ENCODE data around the gene ZNF219. TPM values are rescaled to one million over a fixed set of nuclear protein-coding genes. Genes with fewer than 3 reads are reported as not detected.

ZNF219 gene
- total and polyA plus RNA-seq, 2 of the 13 experiments (the other 11 are each of a cell fraction or from before 2014, with no cell fraction given), result 34.5 to 36.6 TPM

DNA sequence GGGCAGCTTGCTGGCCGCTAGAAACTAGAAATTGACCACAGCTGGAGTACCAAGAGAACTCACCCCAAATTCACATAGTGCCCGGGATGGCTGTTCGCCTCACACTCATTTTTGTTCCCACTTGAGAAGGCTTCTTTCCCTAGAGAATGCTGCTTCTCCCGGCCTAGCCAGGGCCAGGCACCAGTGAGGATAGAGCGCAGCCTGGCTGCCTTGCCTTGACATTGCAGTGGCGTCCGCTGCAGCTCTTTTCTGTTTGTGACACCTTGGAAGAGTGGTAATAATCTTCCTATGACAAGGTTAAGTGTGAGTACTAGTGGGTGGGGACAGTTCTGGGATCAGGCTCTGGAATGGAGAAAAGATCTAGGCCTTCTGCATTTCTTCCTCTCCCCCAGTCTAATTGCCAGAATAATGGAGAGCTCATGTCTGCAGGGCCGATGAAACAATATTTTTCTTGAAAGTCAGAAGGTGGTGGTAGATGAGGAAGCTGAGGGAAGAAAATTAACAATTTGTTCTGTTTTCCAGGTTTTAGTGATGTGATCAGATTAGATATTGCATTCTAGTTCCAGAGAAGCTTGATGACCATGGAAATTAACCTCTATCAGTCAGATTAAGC is 6.1 kb upstream of the ZNF219 start (continued):
- TF ChIP-seq POLR2AphosphoS2 (IDR thresholded peaks at IDR 0.05; ENCODE audit: low read depth, low read length) (no peak), AGO1 (IDR thresholded peaks at IDR 0.05; ENCODE audit: low read depth, low read length, poor library complexity, severe bottlenecking) (no peak), ZNF343 (CRISPR knock-in tag; IDR thresholded peaks at IDR 0.05) (no peak), TBP (CRISPR knock-in tag; IDR thresholded peaks at IDR 0.05) (no peak), ZNF484 (CRISPR knock-in tag; IDR thresholded peaks at IDR 0.05; ENCODE audit: borderline replicate concordance, low read depth) (no peak), ELF4 (CRISPR knock-in tag; IDR thresholded peaks at IDR 0.05; ENCODE audit: borderline replicate concordance) (no peak), ZFYVE20 (CRISPR knock-in tag; IDR thresholded peaks at IDR 0.05; ENCODE audit: borderline replicate concordance, low read depth) (no peak), ZNF34 (CRISPR knock-in tag; IDR thresholded peaks at IDR 0.05; ENCODE audit: borderline replicate concordance) (no peak), ZNF446 (CRISPR knock-in tag; IDR thresholded peaks at IDR 0.05) (no peak), SRY (CRISPR knock-in tag; IDR thresholded peaks at IDR 0.05) (no peak), KLF13 (CRISPR knock-in tag; IDR thresholded peaks at IDR 0.05) (no peak), HOXA5 (CRISPR knock-in tag; IDR thresholded peaks at IDR 0.05) (no peak), MBD4 (IDR thresholded peaks at IDR 0.05; ENCODE audit: borderline replicate concordance, low read length) (no peak), PTBP1 (IDR thresholded peaks at IDR 0.05; ENCODE audit: low read depth, low read length, poor library complexity, severe bottlenecking) (no peak)
- TF ChIP-seq, protein P1, sequence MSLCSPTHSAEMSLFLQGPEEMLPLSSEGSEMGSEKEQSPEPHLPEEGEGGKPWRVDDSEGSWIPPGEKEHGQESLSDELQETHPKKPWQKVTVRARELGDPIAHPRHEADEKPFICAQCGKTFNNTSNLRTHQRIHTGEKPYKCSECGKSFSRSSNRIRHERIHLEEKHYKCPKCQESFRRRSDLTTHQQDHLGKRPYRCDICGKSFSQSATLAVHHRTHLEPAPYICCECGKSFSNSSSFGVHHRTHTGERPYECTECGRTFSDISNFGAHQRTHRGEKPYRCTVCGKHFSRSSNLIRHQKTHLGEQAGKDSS (CRISPR knock-in tag; IDR thresholded peaks at IDR 0.05; ENCODE audit: borderline replicate concordance, low read depth), result peak; percentile 5; the same call in 1 of the 2 replicates
- TF ChIP-seq, protein P2, sequence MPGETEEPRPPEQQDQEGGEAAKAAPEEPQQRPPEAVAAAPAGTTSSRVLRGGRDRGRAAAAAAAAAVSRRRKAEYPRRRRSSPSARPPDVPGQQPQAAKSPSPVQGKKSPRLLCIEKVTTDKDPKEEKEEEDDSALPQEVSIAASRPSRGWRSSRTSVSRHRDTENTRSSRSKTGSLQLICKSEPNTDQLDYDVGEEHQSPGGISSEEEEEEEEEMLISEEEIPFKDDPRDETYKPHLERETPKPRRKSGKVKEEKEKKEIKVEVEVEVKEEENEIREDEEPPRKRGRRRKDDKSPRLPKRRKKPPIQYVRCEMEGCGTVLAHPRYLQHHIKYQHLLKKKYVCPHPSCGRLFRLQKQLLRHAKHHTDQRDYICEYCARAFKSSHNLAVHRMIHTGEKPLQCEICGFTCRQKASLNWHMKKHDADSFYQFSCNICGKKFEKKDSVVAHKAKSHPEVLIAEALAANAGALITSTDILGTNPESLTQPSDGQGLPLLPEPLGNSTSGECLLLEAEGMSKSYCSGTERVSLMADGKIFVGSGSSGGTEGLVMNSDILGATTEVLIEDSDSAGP (CRISPR knock-in tag; IDR thresholded peaks at IDR 0.05; ENCODE audit: borderline replicate concordance), result no peak; the same call in none of the 2 replicates
- TF ChIP-seq, protein P3, sequence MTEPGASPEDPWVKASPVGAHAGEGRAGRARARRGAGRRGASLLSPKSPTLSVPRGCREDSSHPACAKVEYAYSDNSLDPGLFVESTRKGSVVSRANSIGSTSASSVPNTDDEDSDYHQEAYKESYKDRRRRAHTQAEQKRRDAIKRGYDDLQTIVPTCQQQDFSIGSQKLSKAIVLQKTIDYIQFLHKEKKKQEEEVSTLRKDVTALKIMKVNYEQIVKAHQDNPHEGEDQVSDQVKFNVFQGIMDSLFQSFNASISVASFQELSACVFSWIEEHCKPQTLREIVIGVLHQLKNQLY (CRISPR knock-in tag; IDR thresholded peaks at IDR 0.05), result no peak
- TF ChIP-seq, protein P4, sequence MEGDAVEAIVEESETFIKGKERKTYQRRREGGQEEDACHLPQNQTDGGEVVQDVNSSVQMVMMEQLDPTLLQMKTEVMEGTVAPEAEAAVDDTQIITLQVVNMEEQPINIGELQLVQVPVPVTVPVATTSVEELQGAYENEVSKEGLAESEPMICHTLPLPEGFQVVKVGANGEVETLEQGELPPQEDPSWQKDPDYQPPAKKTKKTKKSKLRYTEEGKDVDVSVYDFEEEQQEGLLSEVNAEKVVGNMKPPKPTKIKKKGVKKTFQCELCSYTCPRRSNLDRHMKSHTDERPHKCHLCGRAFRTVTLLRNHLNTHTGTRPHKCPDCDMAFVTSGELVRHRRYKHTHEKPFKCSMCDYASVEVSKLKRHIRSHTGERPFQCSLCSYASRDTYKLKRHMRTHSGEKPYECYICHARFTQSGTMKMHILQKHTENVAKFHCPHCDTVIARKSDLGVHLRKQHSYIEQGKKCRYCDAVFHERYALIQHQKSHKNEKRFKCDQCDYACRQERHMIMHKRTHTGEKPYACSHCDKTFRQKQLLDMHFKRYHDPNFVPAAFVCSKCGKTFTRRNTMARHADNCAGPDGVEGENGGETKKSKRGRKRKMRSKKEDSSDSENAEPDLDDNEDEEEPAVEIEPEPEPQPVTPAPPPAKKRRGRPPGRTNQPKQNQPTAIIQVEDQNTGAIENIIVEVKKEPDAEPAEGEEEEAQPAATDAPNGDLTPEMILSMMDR (CRISPR knock-in tag; IDR thresholded peaks at IDR 0.05), result peak; percentile 100
- TF ChIP-seq, protein P5, sequence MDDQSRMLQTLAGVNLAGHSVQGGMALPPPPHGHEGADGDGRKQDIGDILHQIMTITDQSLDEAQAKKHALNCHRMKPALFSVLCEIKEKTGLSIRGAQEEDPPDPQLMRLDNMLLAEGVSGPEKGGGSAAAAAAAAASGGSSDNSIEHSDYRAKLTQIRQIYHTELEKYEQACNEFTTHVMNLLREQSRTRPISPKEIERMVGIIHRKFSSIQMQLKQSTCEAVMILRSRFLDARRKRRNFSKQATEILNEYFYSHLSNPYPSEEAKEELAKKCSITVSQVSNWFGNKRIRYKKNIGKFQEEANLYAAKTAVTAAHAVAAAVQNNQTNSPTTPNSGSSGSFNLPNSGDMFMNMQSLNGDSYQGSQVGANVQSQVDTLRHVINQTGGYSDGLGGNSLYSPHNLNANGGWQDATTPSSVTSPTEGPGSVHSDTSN (CRISPR knock-in tag; IDR thresholded peaks at IDR 0.05; ENCODE audit: borderline replicate concordance), result no peak
- TF ChIP-seq, protein P6, sequence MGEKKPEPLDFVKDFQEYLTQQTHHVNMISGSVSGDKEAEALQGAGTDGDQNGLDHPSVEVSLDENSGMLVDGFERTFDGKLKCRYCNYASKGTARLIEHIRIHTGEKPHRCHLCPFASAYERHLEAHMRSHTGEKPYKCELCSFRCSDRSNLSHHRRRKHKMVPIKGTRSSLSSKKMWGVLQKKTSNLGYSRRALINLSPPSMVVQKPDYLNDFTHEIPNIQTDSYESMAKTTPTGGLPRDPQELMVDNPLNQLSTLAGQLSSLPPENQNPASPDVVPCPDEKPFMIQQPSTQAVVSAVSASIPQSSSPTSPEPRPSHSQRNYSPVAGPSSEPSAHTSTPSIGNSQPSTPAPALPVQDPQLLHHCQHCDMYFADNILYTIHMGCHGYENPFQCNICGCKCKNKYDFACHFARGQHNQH (CRISPR knock-in tag; IDR thresholded peaks at IDR 0.05), result no peak
- TF ChIP-seq, protein P7, sequence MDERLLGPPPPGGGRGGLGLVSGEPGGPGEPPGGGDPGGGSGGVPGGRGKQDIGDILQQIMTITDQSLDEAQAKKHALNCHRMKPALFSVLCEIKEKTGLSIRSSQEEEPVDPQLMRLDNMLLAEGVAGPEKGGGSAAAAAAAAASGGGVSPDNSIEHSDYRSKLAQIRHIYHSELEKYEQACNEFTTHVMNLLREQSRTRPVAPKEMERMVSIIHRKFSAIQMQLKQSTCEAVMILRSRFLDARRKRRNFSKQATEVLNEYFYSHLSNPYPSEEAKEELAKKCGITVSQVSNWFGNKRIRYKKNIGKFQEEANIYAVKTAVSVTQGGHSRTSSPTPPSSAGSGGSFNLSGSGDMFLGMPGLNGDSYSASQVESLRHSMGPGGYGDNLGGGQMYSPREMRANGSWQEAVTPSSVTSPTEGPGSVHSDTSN (CRISPR knock-in tag; IDR thresholded peaks at IDR 0.05), result no peak

Measured in HepG2 (cell line).